ENCODE measurements around the gene MAGI2.
"Not testable (repeated sequence)": the region's sequence is repeated elsewhere in the genome, so short reads cannot be mapped to it uniquely, and the experiment has no call there.

The MAGI2 gene

GRCh38 chr7:78563191-78563590 is 890.3 kb downstream of the MAGI2 start:
- no peak for DNase-seq (ENCODE audit: low read depth, low spot score)

GRCh38 chr7:78562191-78562590 is 891.3 kb downstream of the MAGI2 start:
- DNase-seq (ENCODE audit: low read depth, low spot score): peak; percentile 8

DNA sequence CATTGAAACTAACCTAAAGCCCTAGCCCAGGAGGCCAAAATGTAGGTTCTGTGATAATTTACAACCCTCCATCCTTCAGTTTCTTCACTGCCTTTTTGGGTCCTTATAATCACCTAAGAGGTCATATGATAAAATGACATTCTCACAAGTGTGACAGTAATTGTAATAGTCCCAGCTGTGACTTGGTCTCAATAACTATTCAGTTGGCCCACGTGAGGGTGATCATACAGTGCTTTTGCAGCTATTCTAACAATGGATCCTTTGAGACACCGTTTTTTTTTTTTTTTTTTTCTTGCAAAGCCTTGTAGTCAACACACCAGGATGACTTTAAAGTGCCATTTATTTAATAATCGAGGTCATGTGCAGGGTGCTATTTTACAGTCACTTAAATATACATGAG is 894.9 kb downstream of the MAGI2 start:
- DNase-seq (ENCODE audit: low read depth, low spot score): no peak

- DNase-seq (ENCODE audit: low read depth, low spot score): no peak
Observed at GRCh38 chr7:78543976-78544375, 909.5 kb downstream of the MAGI2 start.

DNA sequence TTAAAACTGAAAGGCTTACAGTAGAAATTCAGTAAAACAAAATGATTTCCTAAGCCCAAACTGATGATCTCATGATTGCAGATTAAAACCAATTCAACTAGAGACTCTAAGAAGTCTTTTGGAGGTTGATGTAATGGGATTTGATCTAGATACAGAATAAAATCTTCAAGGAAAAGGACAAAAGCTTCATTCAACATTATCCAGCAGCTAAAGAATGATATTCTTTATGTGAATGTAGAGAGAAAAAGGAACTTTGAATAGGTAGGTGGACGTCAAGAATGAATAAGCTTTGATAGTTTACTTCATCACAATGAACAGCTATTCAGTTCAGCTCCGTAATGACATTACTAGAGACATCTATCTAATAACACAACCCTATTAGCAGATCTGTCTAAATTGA is 910.5 kb downstream of the MAGI2 start:
- DNase-seq (ENCODE audit: low read depth, low spot score): no peak

DNA sequence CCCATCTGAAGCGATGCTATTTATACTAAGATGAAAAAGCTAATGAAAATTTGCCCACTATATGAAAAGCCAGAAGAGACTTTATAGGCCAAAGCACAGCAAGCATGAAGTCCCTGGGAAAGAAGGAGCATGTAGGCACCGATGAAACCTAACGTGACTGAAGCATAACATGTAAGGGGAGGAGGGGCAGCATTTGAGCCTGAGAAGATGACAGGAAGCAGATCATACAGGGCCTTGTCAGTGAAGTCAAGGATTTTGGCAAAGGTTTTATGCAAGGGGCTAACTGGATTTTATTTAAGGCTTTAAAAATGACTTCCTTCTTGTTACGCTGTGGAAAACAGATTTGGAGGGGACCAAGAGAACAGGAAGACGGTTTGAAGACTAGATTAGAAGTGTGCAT is 910.9 kb downstream of the MAGI2 start:
- no peak for DNase-seq (ENCODE audit: low read depth, low spot score)

GRCh38 chr7:78539825-78540224 is 913.6 kb downstream of the MAGI2 start:
- DNase-seq (ENCODE audit: low read depth, low spot score): no peak

GRCh38 chr7:78535655-78536054 is 917.8 kb downstream of the MAGI2 start:
- DNase-seq (ENCODE audit: low read depth, low spot score): no peak

DNA sequence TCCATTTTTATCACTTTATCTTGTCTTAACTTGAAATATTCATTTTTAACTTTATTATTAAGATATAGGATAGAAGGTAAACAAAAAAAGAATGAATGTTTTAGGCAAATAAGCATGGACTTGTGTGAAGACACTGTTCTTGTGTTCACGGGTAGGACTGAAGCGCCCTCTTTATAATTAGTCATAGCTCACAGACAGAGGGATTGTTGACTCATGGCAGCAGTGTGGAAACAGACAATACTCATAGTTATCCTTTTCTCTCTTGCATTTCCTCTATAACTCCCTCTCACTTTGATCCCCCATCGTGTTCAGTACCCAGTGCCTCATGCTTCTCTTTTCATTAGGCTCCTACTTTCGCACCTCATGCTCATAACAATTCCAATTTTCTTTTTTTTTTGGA is 923.1 kb downstream of the MAGI2 start:
- DNase-seq (ENCODE audit: low read depth, low spot score): peak; percentile 40

GRCh38 chr7:78529392-78529791 is 924.1 kb downstream of the MAGI2 start:
- no peak for DNase-seq (ENCODE audit: low read depth, low spot score)

DNA sequence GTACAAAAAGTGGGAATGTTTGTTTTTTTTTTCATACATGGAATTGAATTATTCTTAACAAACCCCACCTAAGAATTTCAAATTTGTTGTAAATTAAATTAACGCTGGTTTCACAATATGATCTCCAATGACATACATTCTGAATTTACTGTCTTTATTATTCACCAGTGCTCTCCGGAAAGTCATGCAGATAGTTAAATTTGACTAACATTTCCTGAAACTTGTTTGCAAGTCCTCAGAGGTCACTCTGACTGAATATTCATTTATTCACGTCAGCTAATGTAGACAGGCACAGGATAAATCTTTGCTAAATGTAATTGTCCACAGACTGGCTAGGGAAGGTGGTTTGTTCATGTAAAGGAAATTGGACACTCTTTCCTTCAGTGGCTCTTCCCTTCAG is 924.5 kb downstream of the MAGI2 start:
- DNase-seq (ENCODE audit: low read depth, low spot score): no peak

GRCh38 chr7:78523930-78524329 is 929.5 kb downstream of the MAGI2 start:
- no peak for DNase-seq (ENCODE audit: low read depth, low spot score)

- no peak for DNase-seq (ENCODE audit: low read depth, low spot score)
Observed at GRCh38 chr7:78521961-78522360, 931.5 kb downstream of the MAGI2 start.

- no peak for DNase-seq (ENCODE audit: low read depth, low spot score)
Observed at GRCh38 chr7:78516450-78516849, 937.0 kb downstream of the MAGI2 start.

DNA sequence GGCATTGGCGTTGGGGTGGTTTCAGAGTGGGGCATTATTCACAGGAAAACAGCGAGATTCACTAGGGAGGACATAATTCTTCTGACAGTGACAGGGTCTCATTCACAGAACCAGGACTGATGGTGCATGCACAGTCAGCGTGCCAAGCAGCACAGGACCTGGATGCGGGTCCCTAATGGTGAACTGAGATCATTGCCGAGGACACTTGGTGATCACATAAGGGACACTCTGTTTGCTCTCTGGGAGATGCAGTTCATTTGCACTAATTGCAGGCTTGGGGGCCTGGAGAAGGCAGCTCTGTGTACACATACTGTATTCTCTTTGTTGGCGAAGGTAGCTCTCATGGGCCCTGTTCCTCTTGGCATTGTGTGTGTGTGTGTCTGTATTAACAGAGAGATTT is 938.8 kb downstream of the MAGI2 start:
- no peak for DNase-seq (ENCODE audit: low read depth, low spot score)

DNA sequence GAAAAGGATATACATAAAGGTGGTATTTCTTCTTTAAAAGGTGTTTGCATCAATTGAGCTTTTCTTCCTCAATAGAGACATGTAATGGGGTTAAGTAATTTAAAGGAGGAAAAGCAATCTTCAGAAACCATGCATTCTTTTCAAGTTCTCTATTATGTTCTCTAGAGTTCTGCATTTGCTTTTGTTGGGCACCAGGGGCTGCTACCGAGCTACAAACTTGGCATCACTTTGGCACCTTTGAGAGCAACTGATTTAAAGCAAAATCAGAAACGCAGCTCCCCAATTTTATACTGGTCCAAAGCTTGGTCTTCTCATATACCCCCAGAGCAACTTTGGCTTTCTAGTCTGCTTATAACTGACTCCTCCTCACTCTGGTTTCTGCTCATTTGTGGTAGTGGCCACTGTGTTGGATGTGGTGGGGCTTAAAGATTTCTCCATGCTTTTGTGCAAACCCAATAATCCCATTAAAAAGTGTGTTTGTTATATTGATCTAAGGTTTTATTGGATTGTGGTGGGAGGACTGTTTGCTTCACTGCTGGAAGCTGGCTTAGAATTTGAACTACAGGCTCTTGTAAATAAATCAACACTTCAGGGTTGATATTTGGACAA is 942.8 kb downstream of the MAGI2 start:
- peak; percentile 74 for DNase-seq (ENCODE audit: low read depth, low spot score)

DNA sequence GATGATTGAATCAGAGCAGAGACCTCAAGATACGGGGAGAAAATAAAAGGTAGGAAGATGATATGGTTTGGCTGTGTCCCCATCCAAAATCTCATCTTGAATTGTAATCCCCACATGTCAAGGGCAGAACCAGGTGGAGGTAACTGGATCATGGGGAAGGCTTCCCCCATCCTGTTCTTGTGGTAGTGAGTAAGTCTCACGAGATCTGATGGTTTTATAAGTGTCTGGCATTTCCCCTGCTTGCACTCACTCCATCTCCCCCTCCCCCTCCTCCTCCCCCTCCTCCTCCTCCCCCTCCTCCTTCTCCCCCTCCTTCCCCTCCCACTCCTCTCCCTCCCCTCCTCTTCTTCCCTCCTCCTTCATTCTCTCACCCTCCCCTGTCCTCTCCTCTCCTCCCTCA is 950.2 kb downstream of the MAGI2 start:
- not testable (repeated sequence) for DNase-seq (ENCODE audit: low read depth, low spot score)

DNA sequence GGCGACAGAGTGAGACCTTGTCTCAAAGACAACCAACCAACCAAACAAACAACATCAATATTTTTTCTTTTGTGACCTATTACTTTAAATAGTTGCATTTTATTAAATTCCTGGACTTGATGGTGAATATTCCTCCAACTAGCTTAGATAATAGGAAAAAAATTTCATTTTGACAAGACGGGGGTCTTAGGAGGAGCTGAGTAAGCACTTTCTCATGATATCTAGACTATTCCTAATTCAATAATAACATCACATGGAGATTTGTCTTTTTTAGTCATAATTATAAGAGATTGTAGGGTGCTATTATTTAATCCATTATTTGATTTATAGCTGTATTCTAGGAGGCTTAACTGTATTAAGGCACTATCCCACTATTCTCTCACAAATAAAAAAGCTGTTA is 952.4 kb downstream of the MAGI2 start:
- no peak for DNase-seq (ENCODE audit: low read depth, low spot score)

GRCh38 chr7:78499971-78500370 is 953.5 kb downstream of the MAGI2 start:
- peak; percentile 18 for DNase-seq (ENCODE audit: low read depth, low spot score)

DNA sequence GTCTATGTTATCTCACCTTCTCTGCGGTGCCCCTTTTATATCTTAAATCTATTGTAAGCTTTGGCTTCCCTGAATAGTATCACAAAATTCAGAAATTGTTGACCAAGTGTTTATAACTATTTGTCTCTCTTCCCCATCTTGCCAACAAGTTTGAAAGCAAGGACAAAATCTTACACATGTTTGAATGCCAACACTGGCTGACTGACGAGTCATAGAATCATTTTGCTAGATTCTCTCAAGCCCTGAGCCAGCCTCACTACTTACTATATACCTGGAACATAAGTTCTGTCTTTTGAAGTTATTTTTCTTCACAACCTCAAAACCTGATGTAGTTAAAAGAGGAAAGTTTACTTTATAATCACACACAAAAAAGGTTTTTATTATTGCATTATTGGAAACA is 954.2 kb downstream of the MAGI2 start:
- DNase-seq (ENCODE audit: low read depth, low spot score): peak; percentile 35

DNA sequence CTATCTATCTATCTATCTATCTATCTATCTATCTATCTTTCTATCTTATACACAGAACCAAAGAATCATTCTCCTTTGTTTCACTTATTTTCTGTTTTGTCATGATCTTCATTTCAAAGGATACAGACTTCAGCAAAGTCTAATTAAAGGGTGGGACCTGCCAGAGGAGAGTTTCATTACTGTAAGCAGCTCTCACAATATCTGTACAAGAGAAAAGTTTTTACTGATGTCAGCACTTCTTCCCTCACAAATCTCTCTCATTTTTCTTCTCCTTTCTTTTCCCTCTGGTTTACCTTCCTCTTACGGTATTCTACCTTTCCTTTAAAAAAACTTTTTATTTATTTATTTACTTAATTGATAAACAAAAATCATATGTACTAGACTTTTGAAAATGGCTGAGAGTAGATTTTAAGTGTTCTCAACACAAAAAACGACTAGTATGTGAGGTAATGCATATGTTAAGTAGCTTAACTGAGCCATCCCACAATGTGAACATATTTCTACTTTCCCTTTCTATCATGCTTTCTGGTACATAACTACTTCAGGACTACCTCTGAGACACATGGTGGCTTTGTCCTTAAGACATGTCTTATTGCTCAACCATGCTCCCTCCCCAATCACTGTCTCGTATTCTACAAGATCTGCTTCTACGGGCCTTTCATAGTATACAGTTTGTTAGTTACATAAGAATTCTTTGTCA is 955.6 kb downstream of the MAGI2 start:
- DNase-seq (ENCODE audit: low read depth, low spot score): no peak

GRCh38 chr7:78496096-78496630 is 957.3 kb downstream of the MAGI2 start:
- DNase-seq (ENCODE audit: low read depth, low spot score): no peak

DNA sequence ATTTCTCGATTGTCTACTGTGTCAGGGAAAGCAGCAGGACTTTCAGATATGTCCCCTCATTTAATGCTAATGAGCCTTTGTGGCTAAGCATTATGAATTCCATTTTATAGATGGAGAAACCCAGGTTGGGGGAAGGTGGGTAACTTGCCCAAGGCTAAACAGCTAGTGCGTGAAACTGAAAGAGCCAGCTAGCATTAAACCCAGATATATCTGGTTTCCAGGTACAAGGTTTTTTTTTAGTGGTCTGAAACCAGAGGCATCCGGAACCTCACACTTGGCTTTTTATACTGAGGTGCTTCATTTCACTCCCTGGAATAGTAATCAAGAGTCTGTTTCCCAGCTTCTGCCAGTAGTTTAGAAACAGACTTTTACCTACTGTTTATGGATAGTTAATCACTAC is 960.1 kb downstream of the MAGI2 start:
- DNase-seq (ENCODE audit: low read depth, low spot score): no peak
